GM12878 (cell line): ENCODE results near the gene UBE2J2. TPM values are rescaled to one million over a fixed set of nuclear protein-coding genes. Genes with fewer than 3 reads are reported as not detected.

Source experiments
- ATAC-seq: fragments of 200-7000 bp; cut with Tn5 transposase; 3 replicates; pipeline ENCODE4 v1.9.1; 2020; ENCODE audit warnings: mild to moderate bottlenecking, moderate library complexity
- BruUV-seq: library from RNA; stranded (reverse); fragments of 400-500 nt; replicated peaks from 2 replicates; lab custom pipeline; 2021; lab: Mats Ljungman, UMichigan
- CTCF ChIA-PET: fragments of 300-600 bp; sonication (Branson Sonifier 250); formaldehyde crosslinking; extraction: SDS; loops from one replicate; lab custom pipeline; 2021; ENCODE audit warnings: inconsistent platforms; lab: Yijun Ruan, JAX
- POLR2A ChIA-PET: fragments of 350-600 bp; formaldehyde crosslinking; extraction: SDS; loops from one replicate; lab custom pipeline; 2021; ENCODE audit warnings: inconsistent platforms; lab: Charles Lee
- RAD21 ChIA-PET: fragments of 300-600 bp; sonication (Branson Sonifier 250); formaldehyde crosslinking; loops from one replicate; lab custom pipeline; 2023; ENCODE audit warnings: antibody characterized with exemption; ENCODE audit not compliant: unreplicated experiment; lab: Charles Lee
- SMC1A ChIA-PET: fragments of 300-600 bp; sonication (Branson Sonifier 250); formaldehyde crosslinking; loops from one replicate; lab custom pipeline; 2023; ENCODE audit not compliant: unreplicated experiment, uncharacterized antibody; lab: Charles Lee
- DNase-seq: peaks from one replicate; pipeline ENCODE4 v3.0.0-alpha.2; 2011; ENCODE audit warnings: low read depth, low spot score
- FAIRE-seq: peaks from 3 replicates; lab custom pipeline; 2011; peaks lifted over from hg19 to GRCh38; lab: Jason Lieb, UNC
- H2AFZ ChIP-seq: 2 replicates; pipeline ENCODE4 v1.6.0; 2011; ENCODE audit warnings: low read depth, low read length, control low read depth; ENCODE audit not compliant: control insufficient read depth
- H3K27ac ChIP-seq: 2 replicates; pipeline ENCODE4 v1.5.1; 2011; ENCODE audit warnings: control low read depth; ENCODE audit not compliant: control insufficient read depth, insufficient read depth
- H3K27me3 ChIP-seq, 2 experiments: replicated peaks in 1 of 2; 2 replicates each; pipeline versions ENCODE4 v1.6.0 to v1.6.1; 2011; ENCODE audit warnings: low read length in 1 of 2; ENCODE audit not compliant: control insufficient read depth in 2 of 2, insufficient read depth in 2 of 2
- H3K36me3 ChIP-seq, 2 experiments: 2 replicates each; pipeline ENCODE4 v1.5.1; 2011; ENCODE audit warnings: low read length in 1 of 2; ENCODE audit not compliant: control insufficient read depth in 2 of 2, insufficient read depth in 2 of 2
- H3K4me1 ChIP-seq: 2 replicates; pipeline ENCODE4 v1.6.1; 2011; ENCODE audit warnings: mild to moderate bottlenecking, low read length, moderate library complexity, mixed read lengths; ENCODE audit not compliant: control insufficient read depth, insufficient read depth
- H3K4me2 ChIP-seq: 2 replicates; pipeline ENCODE4 v1.6.0; 2011; ENCODE audit warnings: control low read depth; ENCODE audit not compliant: control insufficient read depth, insufficient read depth
- H3K4me3 ChIP-seq: fragments of 200-600 bp; sonication (generic); 2 replicates; pipeline ENCODE4 v1.5.1; 2016
- H3K79me2 ChIP-seq: 2 replicates; pipeline ENCODE4 v1.6.0; 2011; ENCODE audit warnings: low read length; ENCODE audit not compliant: control insufficient read depth, insufficient read depth
- H3K9ac ChIP-seq: 2 replicates; pipeline ENCODE4 v1.8.0; 2011; ENCODE audit warnings: low read length, control low read depth, mixed read lengths; ENCODE audit not compliant: control insufficient read depth, insufficient read depth
- H3K9me3 ChIP-seq: replicated peaks from 3 replicates; pipeline ENCODE4 v1.5.1; 2011; ENCODE audit warnings: mild to moderate bottlenecking, low read length; ENCODE audit not compliant: control insufficient read depth, insufficient read depth
- H4K20me1 ChIP-seq: 2 replicates; pipeline ENCODE4 v1.6.0; 2011; ENCODE audit not compliant: control insufficient read depth, insufficient read depth
- ASH2L ChIP-seq: fragments of 300-600, 200-600 bp; sonication (generic); IDR thresholded peaks from 2 replicates; pipeline ENCODE4 v1.6.1; 2017; ENCODE audit warnings: low read depth, mild to moderate bottlenecking, borderline replicate concordance
- CHD4 ChIP-seq: fragments of 200-600 bp; sonication (generic); IDR thresholded peaks from 2 replicates; pipeline ENCODE4 v1.6.1; 2016; ENCODE audit warnings: mild to moderate bottlenecking
- FOXK2 ChIP-seq: fragments of 450-650 bp; IDR thresholded peaks from 2 replicates; pipeline ENCODE4 v1.6.1; 2017; ENCODE audit warnings: mild to moderate bottlenecking, moderate library complexity
- MYC ChIP-seq: IDR thresholded peaks from 2 replicates; pipeline ENCODE4 v1.6.1; 2011; ENCODE audit warnings: mild to moderate bottlenecking, low read length, moderate library complexity, inconsistent platforms; ENCODE audit not compliant: insufficient read depth, insufficient replicate concordance, insufficient read length, severe bottlenecking
- NR2F1 ChIP-seq: fragments of 450-650 bp; conservative IDR thresholded peaks from 2 replicates; pipeline ENCODE4 v1.6.1; 2017; ENCODE audit warnings: mild to moderate bottlenecking
- RBBP5 ChIP-seq: fragments of 200-600 bp; sonication (generic); conservative IDR thresholded peaks from 2 replicates; pipeline ENCODE4 v1.6.1; 2016
- RCOR1 ChIP-seq: conservative IDR thresholded peaks from 2 replicates; pipeline ENCODE4 v1.6.1; 2012; ENCODE audit warnings: low read depth, low read length, improper control_type of control experiment
- WGBS: methylation state at CpG from one replicate; pipeline ENCODE4 v1.1.6; 2016; ENCODE audit warnings: low lambda C conversion rate; ENCODE audit not compliant: insufficient replicate concordance, insufficient coverage; ENCODE audit errors: missing lambda C conversion rate; 5-methylcytosine and 5-hydroxymethylcytosine counted together
- in situ Hi-C: fragments of 300-500 bp; cut with MboI; formaldehyde crosslinking; loops from 9 replicates; pipeline ENCODE4 v1.14.3; 2018; ENCODE audit warnings: mixed read lengths
- intact Hi-C: fragments of 100-400 bp; cut with micrococcal nuclease; formaldehyde crosslinking; loops from one replicate; pipeline ENCODE4 v1.14.2; 2022; ENCODE audit not compliant: unreplicated experiment
- polyA plus RNA-seq, 11 experiments: library from polyadenylated mRNA; depleted of rRNA in 4 of 11; unstranded in 6 of 11; stranded (reverse) in 5 of 11; fragments of >200 nt; fragmentation: Nextera tagmentation in 4 of 11; fragmentation: Illumina TruSeq in 1 of 11; extraction: Ambion mirVana in 4 of 11; extraction: Trizol in 1 of 11; gene quantifications; 1 replicate in 1 of 11; 2 replicates in 10 of 11; pipeline versions ENCODE4 v1.2.1 to v1.2.3, GENCODE V29; 2011 to 2016; ENCODE audit warnings: inconsistent platforms in 2 of 11, missing spikeins in 2 of 11, low read depth in 1 of 11
- total RNA-seq, 4 experiments: library from RNA; depleted of rRNA in 3 of 4; stranded (reverse); fragments of >200 nt in 3 of 4; fragmentation: Illumina TruSeq in 1 of 4; extraction: Trizol in 1 of 4; gene quantifications; 2 replicates each; pipeline versions ENCODE4 v1.2.1 to v1.2.3, GENCODE V29; 2013 to 2021
- TF ChIP-seq, protein P1 (sequence below): fragments of 450-650 bp; IDR thresholded peaks from 2 replicates; pipeline ENCODE4 v1.6.1; 2016; ENCODE audit warnings: mild to moderate bottlenecking

Gene UBE2J2
- total and polyA plus RNA-seq, 10 of the 15 experiments (the other 5 are each of a cell fraction or from before 2014, with no cell fraction given) = 0.72 to 70.5 (median 49.2) TPM

DNA sequence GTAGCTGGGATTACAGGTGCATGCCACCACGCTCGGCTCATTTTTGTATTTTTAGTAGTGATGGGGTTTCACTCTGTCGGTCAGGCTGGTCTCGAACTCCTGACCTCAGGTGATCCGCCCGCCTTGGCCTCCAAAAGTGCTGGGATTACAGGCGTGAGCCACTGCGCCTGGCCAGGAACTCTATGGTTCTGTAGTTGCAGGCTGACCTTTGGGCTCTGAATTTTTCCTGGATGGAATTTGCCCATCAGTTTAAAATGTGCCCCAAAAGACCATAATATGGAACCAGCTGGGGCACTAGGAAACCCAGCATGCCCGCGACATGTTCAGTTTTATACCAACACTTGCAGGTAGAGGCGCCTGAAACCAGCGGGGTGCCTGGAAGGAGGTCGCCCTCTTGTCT, 5.0 kb upstream of the UBE2J2 start:
- TF ChIP-seq ASH2L (no peak), NR2F1 (no peak), RCOR1 (no peak), CHD4 (no peak), RBBP5 (no peak), MYC (no peak), FOXK2 (no peak)
- TF ChIP-seq, protein P1, sequence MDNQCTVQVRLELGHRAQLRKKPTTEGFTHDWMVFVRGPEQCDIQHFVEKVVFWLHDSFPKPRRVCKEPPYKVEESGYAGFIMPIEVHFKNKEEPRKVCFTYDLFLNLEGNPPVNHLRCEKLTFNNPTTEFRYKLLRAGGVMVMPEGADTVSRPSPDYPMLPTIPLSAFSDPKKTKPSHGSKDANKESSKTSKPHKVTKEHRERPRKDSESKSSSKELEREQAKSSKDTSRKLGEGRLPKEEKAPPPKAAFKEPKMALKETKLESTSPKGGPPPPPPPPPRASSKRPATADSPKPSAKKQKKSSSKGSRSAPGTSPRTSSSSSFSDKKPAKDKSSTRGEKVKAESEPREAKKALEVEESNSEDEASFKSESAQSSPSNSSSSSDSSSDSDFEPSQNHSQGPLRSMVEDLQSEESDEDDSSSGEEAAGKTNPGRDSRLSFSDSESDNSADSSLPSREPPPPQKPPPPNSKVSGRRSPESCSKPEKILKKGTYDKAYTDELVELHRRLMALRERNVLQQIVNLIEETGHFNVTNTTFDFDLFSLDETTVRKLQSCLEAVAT = no peak
- intact Hi-C loops = no loop called here
- no peak overlapping the region for H3K4me2 ChIP-seq
- H3K4me3 ChIP-seq = no peak overlapping the region
- H3K27ac ChIP-seq = no peak overlapping the region
- H3K36me3 ChIP-seq = no peaks in the 10 kb centered on the region
- no peak overlapping the region for H3K9ac ChIP-seq
- ChIA-PET POLR2A (interaction anchor here (0.7 kb wide), 1 partner anchor 94 kb away, joined by 3 read pairs; no protein-coding TSS in a partner anchor), CTCF (no interaction called here), SMC1A (interaction anchor here (0.7 kb wide), 1 partner anchor 97 kb away, joined by 3 read pairs; the partner anchor contains the start of gene AURKAIP1), RAD21 (no interaction called here)
- H3K9me3 ChIP-seq = no peaks in the 10 kb centered on the region
- ATAC-seq = no peak
- no TSS peak for BruUV-seq
- peaks cover 3% of the 10 kb centered on the region for H3K4me1 ChIP-seq
- DNase-seq = no peak
- H3K79me2 ChIP-seq = peaks cover under 1% of the 10 kb centered on the region
- in situ Hi-C loops = no loop called here
- no peak overlapping the region for H2AFZ ChIP-seq
- no peaks in the 10 kb centered on the region for H4K20me1 ChIP-seq
- no peak for FAIRE-seq
- H3K27me3 ChIP-seq = no peaks in the 10 kb centered on the region
- 73% methylated on average over 13 of the region's 13 CpGs for WGBS
